ENCODE measurements around the gene PLXNA2.

DNA sequence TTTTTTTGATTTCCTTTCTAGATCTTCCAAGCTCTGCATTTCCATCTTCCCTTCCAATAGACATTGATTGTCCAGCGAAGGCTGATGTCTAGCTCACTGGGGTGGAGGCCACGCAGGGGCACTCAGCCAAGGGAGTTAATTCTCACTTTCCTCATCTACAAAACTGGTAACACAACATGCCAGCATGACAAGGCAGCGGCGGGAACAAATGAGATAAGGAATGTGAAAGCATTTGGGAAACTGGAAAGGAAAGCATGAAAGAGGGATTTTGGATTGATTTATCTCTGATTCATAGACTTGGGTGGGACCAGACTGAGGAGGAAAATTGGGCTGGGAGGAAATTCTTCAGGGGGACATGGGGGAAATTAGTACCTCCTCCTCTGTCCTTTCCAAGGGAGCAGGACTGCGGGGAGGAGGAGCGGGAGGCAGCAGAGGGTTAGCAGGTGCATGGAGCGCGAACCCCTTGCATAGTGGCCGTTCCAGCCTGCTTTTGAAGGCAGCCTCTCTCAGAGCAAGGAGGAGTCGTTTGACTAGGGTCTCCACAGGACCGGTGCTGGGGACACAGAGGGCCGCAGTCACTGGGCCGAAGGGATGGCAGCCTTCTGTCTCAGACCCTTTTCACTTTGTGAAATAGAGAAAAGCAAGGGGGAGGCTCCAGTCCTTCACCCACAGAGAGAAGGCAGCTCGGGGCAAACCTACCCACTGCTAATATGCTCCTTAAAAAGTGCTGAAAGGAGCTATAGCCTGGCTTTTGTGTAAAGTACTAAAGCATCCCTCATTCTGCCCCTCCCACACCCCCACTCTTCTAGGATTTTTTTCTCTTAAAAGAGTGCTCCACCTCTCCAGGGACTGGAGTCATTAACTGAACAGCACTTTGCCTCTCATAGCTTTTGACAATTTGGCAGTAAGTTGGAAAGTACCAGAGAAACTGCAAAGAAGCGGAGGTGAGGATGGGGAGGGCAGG lies 89.2 kb downstream of the PLXNA2 start:
- TF ChIP-seq POLR2A (IDR thresholded peaks at IDR 0.05): no peak
- TF ChIP-seq, protein P1, sequence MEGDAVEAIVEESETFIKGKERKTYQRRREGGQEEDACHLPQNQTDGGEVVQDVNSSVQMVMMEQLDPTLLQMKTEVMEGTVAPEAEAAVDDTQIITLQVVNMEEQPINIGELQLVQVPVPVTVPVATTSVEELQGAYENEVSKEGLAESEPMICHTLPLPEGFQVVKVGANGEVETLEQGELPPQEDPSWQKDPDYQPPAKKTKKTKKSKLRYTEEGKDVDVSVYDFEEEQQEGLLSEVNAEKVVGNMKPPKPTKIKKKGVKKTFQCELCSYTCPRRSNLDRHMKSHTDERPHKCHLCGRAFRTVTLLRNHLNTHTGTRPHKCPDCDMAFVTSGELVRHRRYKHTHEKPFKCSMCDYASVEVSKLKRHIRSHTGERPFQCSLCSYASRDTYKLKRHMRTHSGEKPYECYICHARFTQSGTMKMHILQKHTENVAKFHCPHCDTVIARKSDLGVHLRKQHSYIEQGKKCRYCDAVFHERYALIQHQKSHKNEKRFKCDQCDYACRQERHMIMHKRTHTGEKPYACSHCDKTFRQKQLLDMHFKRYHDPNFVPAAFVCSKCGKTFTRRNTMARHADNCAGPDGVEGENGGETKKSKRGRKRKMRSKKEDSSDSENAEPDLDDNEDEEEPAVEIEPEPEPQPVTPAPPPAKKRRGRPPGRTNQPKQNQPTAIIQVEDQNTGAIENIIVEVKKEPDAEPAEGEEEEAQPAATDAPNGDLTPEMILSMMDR (IDR thresholded peaks at IDR 0.05): no peak
